Measurements from ENCODE around the gene FREM3.

FREM3 gene

GRCh38 chr4:143641361-143641760 is 59.1 kb downstream of the FREM3 start:
- DNase-seq (ENCODE audit: low read depth), result no peak
- TF ChIP-seq CTCF (conservative IDR thresholded peaks at IDR 0.05; ENCODE audit: low read depth, low read length), result no peak
- H3K4me3 ChIP-seq (ENCODE audit: low read length), result no peak overlapping the region

GRCh38 chr4:143634763-143635162 is 65.7 kb downstream of the FREM3 start:
- TF ChIP-seq CTCF (conservative IDR thresholded peaks at IDR 0.05; ENCODE audit: low read depth, low read length), result no peak
- DNase-seq (ENCODE audit: low read depth), result no peak
- H3K4me3 ChIP-seq (ENCODE audit: low read length), result no peak overlapping the region

- no peak for TF ChIP-seq CTCF (conservative IDR thresholded peaks at IDR 0.05; ENCODE audit: low read depth, low read length)
- no peak for DNase-seq (ENCODE audit: low read depth)
- H3K4me3 ChIP-seq (ENCODE audit: low read length), result no peak overlapping the region
Observed at GRCh38 chr4:143633833-143634232, 66.6 kb downstream of the FREM3 start.

- peak; percentile 79 for DNase-seq (ENCODE audit: low read depth)
- no peak overlapping the region for H3K4me3 ChIP-seq (ENCODE audit: low read length)
Observed at GRCh38 chr4:143626134-143626911, 74.2 kb downstream of the FREM3 start.

GRCh38 chr4:143625632-143626031 is 74.8 kb downstream of the FREM3 start:
- no peak for DNase-seq (ENCODE audit: low read depth)
- no peak overlapping the region for H3K4me3 ChIP-seq (ENCODE audit: low read length)
- no peak for TF ChIP-seq CTCF (conservative IDR thresholded peaks at IDR 0.05; ENCODE audit: low read depth, low read length)

More at GRCh38 chr4:143626134-143626911, 74.2 kb downstream of the FREM3 start:
- TF ChIP-seq CTCF (conservative IDR thresholded peaks at IDR 0.05; ENCODE audit: low read depth, low read length), result no peak

GRCh38 chr4:143623896-143624295 is 76.6 kb downstream of the FREM3 start:
- no peak overlapping the region for H3K4me3 ChIP-seq (ENCODE audit: low read length)
- no peak for DNase-seq (ENCODE audit: low read depth)
- TF ChIP-seq CTCF (conservative IDR thresholded peaks at IDR 0.05; ENCODE audit: low read depth, low read length), result no peak

GRCh38 chr4:143618811-143619210 is 81.7 kb downstream of the FREM3 start:
- no peak for TF ChIP-seq CTCF (conservative IDR thresholded peaks at IDR 0.05; ENCODE audit: low read depth, low read length)
- DNase-seq (ENCODE audit: low read depth), result no peak
- no peak overlapping the region for H3K4me3 ChIP-seq (ENCODE audit: low read length)

Data from retinal pigment epithelial cell (primary cell).